Liver (tissue), 9 donors: ENCODE data around the gene GSK3B. TPM values are rescaled to one million over a fixed set of nuclear protein-coding genes. Genes with fewer than 3 reads are reported as not detected.

Source experiments
- DNase-seq: peaks from one replicate; pipeline ENCODE4 v3.0.0-alpha.2; 2017; ENCODE audit warnings: low spot score
- H3K27ac ChIP-seq, 2 donors: one replicate each; pipeline ENCODE4 v1.7.0; 2013; ENCODE audit warnings: inconsistent platforms in 2 of 2, low read length in 2 of 2, control low read depth in 1 of 2, low read depth in 1 of 2, mild to moderate bottlenecking in 1 of 2
- H3K27me3 ChIP-seq, 4 donors: one replicate each; pipeline versions ENCODE4 v1.6.1 to v1.7.0; 2013; ENCODE audit warnings: low read length in 3 of 4, inconsistent platforms in 1 of 4, mild to moderate bottlenecking in 1 of 4, moderate library complexity in 1 of 4; ENCODE audit not compliant: control insufficient read depth in 4 of 4, insufficient read depth in 4 of 4
- H3K36me3 ChIP-seq, 4 donors: one replicate each; pipeline versions ENCODE4 v1.6.1 to v1.7.0; 2013; ENCODE audit warnings: low read length in 3 of 4, mild to moderate bottlenecking in 3 of 4, low read depth in 1 of 4, moderate library complexity in 1 of 4; ENCODE audit not compliant: control insufficient read depth in 4 of 4, insufficient read depth in 3 of 4
- H3K4me1 ChIP-seq, 4 donors: one replicate each; pipeline versions ENCODE4 v1.6.1 to v1.7.0; 2013; ENCODE audit warnings: low read length in 3 of 4, mild to moderate bottlenecking in 3 of 4, moderate library complexity in 1 of 4; ENCODE audit not compliant: control insufficient read depth in 4 of 4, insufficient read depth in 4 of 4
- H3K4me3 ChIP-seq, 3 donors: one replicate each; pipeline versions ENCODE4 v1.6.1 to v1.7.0; 2013; ENCODE audit warnings: low read length in 3 of 3, control low read depth in 1 of 3, low read depth in 1 of 3, mild to moderate bottlenecking in 1 of 3
- H3K9ac ChIP-seq, 2 donors: one replicate each; pipeline ENCODE4 v1.7.0; 2013; ENCODE audit warnings: low read length in 2 of 2, mild to moderate bottlenecking in 2 of 2, moderate library complexity in 2 of 2, control low read depth in 1 of 2, low read depth in 1 of 2
- H3K9me3 ChIP-seq, 4 donors: one replicate each; pipeline versions ENCODE4 v1.6.1 to v1.7.0; 2013; ENCODE audit warnings: low read length in 3 of 4; ENCODE audit not compliant: control insufficient read depth in 4 of 4
- ATF3 ChIP-seq: IDR thresholded peaks from 2 replicates; pipeline ENCODE4 v1.6.1; 2016; ENCODE audit warnings: antibody characterized with exemption
- CTCF ChIP-seq: fragments of 150-350 bp; IDR thresholded peaks from 2 replicates; pipeline ENCODE4 v1.5.1; 2017; ENCODE audit warnings: improper control_type of control experiment, low read depth, low read length; ENCODE audit not compliant: missing input control
- EGR1 ChIP-seq, 2 donors: IDR thresholded peaks; 2 replicates each; pipeline ENCODE4 v1.6.1; 2016 to 2018; ENCODE audit warnings: antibody characterized with exemption in 2 of 2, low read depth in 2 of 2
- FOXA1 ChIP-seq: IDR thresholded peaks from 2 replicates; pipeline ENCODE4 v1.6.1; 2016; ENCODE audit warnings: antibody characterized with exemption
- FOXA2 ChIP-seq: IDR thresholded peaks from 2 replicates; pipeline ENCODE4 v1.6.1; 2016; ENCODE audit warnings: antibody characterized with exemption
- GABPA ChIP-seq, 2 donors: IDR thresholded peaks in 1 of 2; conservative IDR thresholded peaks in 1 of 2; 2 replicates each; pipeline ENCODE4 v1.6.1; 2016; ENCODE audit warnings: antibody characterized with exemption in 2 of 2, mild to moderate bottlenecking in 1 of 2, moderate library complexity in 1 of 2
- HNF4A ChIP-seq, 2 donors: conservative IDR thresholded peaks; 2 replicates each; pipeline ENCODE4 v1.6.1; 2016; ENCODE audit warnings: antibody characterized with exemption in 2 of 2, mild to moderate bottlenecking in 2 of 2
- HNF4G ChIP-seq: IDR thresholded peaks from 2 replicates; pipeline ENCODE4 v1.6.1; 2016; ENCODE audit warnings: antibody characterized with exemption
- JUND ChIP-seq, 2 donors: IDR thresholded peaks; 2 replicates each; pipeline ENCODE4 v1.6.1; 2016; ENCODE audit warnings: antibody characterized with exemption in 2 of 2
- MAX ChIP-seq: IDR thresholded peaks from 2 replicates; pipeline ENCODE4 v1.6.1; 2016; ENCODE audit warnings: antibody characterized with exemption
- NR2F2 ChIP-seq: IDR thresholded peaks from 2 replicates; pipeline ENCODE4 v1.6.1; 2016; ENCODE audit warnings: antibody characterized with exemption
- RAD21 ChIP-seq, 2 donors: IDR thresholded peaks; 2 replicates each; pipeline ENCODE4 v1.6.1; 2016; ENCODE audit warnings: antibody characterized with exemption in 2 of 2, mild to moderate bottlenecking in 2 of 2
- REST ChIP-seq: IDR thresholded peaks from 2 replicates; pipeline ENCODE4 v1.6.1; 2016; ENCODE audit warnings: antibody characterized with exemption, mild to moderate bottlenecking
- RXRA ChIP-seq, 2 donors: IDR thresholded peaks; 2 replicates each; pipeline ENCODE4 v1.6.1; 2017 to 2018; ENCODE audit warnings: antibody characterized with exemption in 2 of 2, mild to moderate bottlenecking in 1 of 2
- SP1 ChIP-seq: IDR thresholded peaks from 2 replicates; pipeline ENCODE4 v1.6.1; 2018; ENCODE audit warnings: antibody characterized with exemption, mild to moderate bottlenecking
- TAF1 ChIP-seq: conservative IDR thresholded peaks from 2 replicates; pipeline ENCODE4 v1.6.1; 2016; ENCODE audit warnings: antibody characterized with exemption, mild to moderate bottlenecking
- YY1 ChIP-seq: IDR thresholded peaks from 2 replicates; pipeline ENCODE4 v1.6.1; 2016; ENCODE audit warnings: antibody characterized with exemption, mild to moderate bottlenecking
- ZBTB33 ChIP-seq: IDR thresholded peaks from 2 replicates; pipeline ENCODE4 v1.6.1; 2016; ENCODE audit warnings: antibody characterized with exemption
- WGBS: extraction: QIAGEN DNeasy Blood & Tissue Kit; methylation state at CpG from one replicate; pipeline ENCODE4 v1.1.7; 2013; 5-methylcytosine and 5-hydroxymethylcytosine counted together
- polyA plus RNA-seq, 2 donors: library from polyadenylated mRNA; stranded (reverse) in 1 of 2; unstranded in 1 of 2; fragments of 200-250 nt in 1 of 2; fragments of >200 nt in 1 of 2; fragmentation: Nextera tagmentation in 1 of 2; extraction: Ambion mirVana in 1 of 2; gene quantifications; one replicate each; pipeline versions ENCODE4 v1.2.1 to v1.2.3, GENCODE V29; 2013 to 2015
- total RNA-seq, 2 donors: library from RNA; depleted of rRNA; stranded (reverse); fragments of >200 nt; gene quantifications; one replicate each; pipeline ENCODE4 v1.2.3, GENCODE V29; 2014
- donor health status: healthy.
- donor health status: healthy.
- donor health status: healthy.
- donor health status: healthy.
- donor health status: healthy.

The GSK3B gene
- total and polyA plus RNA-seq, 4 donors, result 10.5 to 20.8 (median 18.5) TPM

GRCh38 chr3:120057626-120058025 is 36.6 kb downstream of the GSK3B start:
- Histone ChIP-seq H3K4me1 (peaks cover 0 to 5% (median 2%) of the 10 kb centered on the region in 4 donors), H3K27ac (no peak overlapping the region), H3K4me3 (no peak overlapping the region), H3K36me3 (no peaks in the 10 kb centered on the region), H3K9me3 (no peaks in the 10 kb centered on the region), H3K27me3 (no peaks in the 10 kb centered on the region), H3K9ac (no peak overlapping the region)
- 95% methylated on average over 1 of the region's 1 CpG for WGBS
- DNase-seq, result no peak
- TF ChIP-seq RXRA (IDR thresholded peaks at IDR 0.05), result no peak
- TF ChIP-seq CTCF, result no peak
- TF ChIP-seq TAF1, result no peak
- TF ChIP-seq FOXA1, result no peak
- no peak for TF ChIP-seq EGR1 (IDR thresholded peaks at IDR 0.05; ENCODE audit: low read depth in 2 of 2)
- no peak for TF ChIP-seq YY1
- no peak for TF ChIP-seq NR2F2
- no peak for TF ChIP-seq MAX
- no peak for TF ChIP-seq ZBTB33
- TF ChIP-seq FOXA2, result no peak
- no peak for TF ChIP-seq GABPA (IDR thresholded peaks at IDR 0.05 in 1 of 2, conservative IDR thresholded peaks at IDR 0.05 in 1 of 2)
- TF ChIP-seq ATF3, result no peak
- TF ChIP-seq REST, result no peak
- TF ChIP-seq HNF4A (conservative IDR thresholded peaks at IDR 0.05), result no peak
- TF ChIP-seq JUND (IDR thresholded peaks at IDR 0.05), result no peak
- TF ChIP-seq HNF4G, result no peak
- no peak for TF ChIP-seq SP1
- TF ChIP-seq RAD21 (IDR thresholded peaks at IDR 0.05), result no peak
